ENCODE measurements around the gene KCNQ5.

DNA sequence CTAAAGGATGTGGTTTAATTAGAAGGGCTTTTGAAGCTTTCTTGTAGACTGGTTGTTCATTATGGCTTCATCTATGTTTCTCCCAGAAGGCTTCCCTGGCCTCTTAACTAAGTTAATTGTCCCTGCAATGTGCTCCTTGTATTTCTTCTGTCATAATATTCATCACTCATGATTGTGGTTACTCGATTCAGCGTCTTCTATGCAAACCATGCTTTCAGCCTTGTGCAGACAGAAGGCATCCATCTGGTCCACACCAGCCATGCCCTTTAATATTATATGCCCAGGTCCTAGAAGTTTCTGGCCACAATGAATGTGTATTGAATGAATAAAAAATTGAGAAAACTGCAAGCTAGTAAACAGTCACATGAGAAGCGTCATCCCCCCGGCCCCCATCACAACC lies 440.3 kb downstream of the KCNQ5 start:
- TF ChIP-seq, protein P1, sequence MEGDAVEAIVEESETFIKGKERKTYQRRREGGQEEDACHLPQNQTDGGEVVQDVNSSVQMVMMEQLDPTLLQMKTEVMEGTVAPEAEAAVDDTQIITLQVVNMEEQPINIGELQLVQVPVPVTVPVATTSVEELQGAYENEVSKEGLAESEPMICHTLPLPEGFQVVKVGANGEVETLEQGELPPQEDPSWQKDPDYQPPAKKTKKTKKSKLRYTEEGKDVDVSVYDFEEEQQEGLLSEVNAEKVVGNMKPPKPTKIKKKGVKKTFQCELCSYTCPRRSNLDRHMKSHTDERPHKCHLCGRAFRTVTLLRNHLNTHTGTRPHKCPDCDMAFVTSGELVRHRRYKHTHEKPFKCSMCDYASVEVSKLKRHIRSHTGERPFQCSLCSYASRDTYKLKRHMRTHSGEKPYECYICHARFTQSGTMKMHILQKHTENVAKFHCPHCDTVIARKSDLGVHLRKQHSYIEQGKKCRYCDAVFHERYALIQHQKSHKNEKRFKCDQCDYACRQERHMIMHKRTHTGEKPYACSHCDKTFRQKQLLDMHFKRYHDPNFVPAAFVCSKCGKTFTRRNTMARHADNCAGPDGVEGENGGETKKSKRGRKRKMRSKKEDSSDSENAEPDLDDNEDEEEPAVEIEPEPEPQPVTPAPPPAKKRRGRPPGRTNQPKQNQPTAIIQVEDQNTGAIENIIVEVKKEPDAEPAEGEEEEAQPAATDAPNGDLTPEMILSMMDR (IDR thresholded peaks at IDR 0.05), result no peak
- TF ChIP-seq POLR2A (IDR thresholded peaks at IDR 0.05), result no peak
- TF ChIP-seq EP300 (IDR thresholded peaks at IDR 0.05), result no peak
